Gastrocnemius medialis (tissue), 4 donors: Measurements from ENCODE around the gene GNB4. TPM values are rescaled to one million over a fixed set of nuclear protein-coding genes. Genes with fewer than 3 reads are reported as not detected.

Experiments used
- ATAC-seq, 2 donors: fragments of 150-250 bp; one replicate each; pipeline ENCODE4 v1.9.1; 2016
- DNase-seq, 2 donors: peaks; one replicate each; pipeline ENCODE4 v3.0.0-alpha.2; 2019
- H3K27ac ChIP-seq, 4 donors: fragments of 200-600 bp; sonication (generic); 1 replicate in 1 of 4; 2 replicates in 3 of 4; pipeline ENCODE4 v1.5.1; 2016 to 2018; ENCODE audit warnings: mild to moderate bottlenecking in 2 of 4, moderate library complexity in 1 of 4
- H3K27me3 ChIP-seq, 3 donors: fragments of 200-600 bp; sonication (generic) in 2 of 3; 1 replicate in 1 of 3; 2 replicates in 2 of 3; pipeline versions ENCODE4 v1.5.1 to v1.6.0; 2016 to 2019; ENCODE audit warnings: mild to moderate bottlenecking in 1 of 3, moderate library complexity in 1 of 3
- H3K36me3 ChIP-seq, 2 donors: fragments of 200-600 bp; sonication (generic) in 1 of 2; one replicate each; pipeline ENCODE4 v1.5.1; 2017 to 2018
- H3K4me1 ChIP-seq, 2 donors: fragments of 200-600 bp; sonication (generic) in 1 of 2; one replicate each; pipeline ENCODE4 v1.5.1; 2016 to 2017; ENCODE audit warnings: mild to moderate bottlenecking in 2 of 2
- H3K4me3 ChIP-seq, 4 donors: fragments of 200-600 bp; sonication (generic) in 3 of 4; 1 replicate in 1 of 4; 2 replicates in 3 of 4; pipeline ENCODE4 v1.5.1; 2016 to 2019; ENCODE audit warnings: mild to moderate bottlenecking in 2 of 4
- H3K9me3 ChIP-seq, 3 donors: fragments of 200-600 bp; sonication (generic) in 2 of 3; 1 replicate in 1 of 3; 2 replicates in 2 of 3; pipeline ENCODE4 v1.5.1; 2016 to 2019
- CTCF ChIP-seq, 5 experiments: fragments of 450-650 bp in 3 of 5; fragments of 200-600 bp in 2 of 5; sonication (generic) in 2 of 5; IDR thresholded peaks in 4 of 5; conservative IDR thresholded peaks in 1 of 5; 1 replicate in 4 of 5; 2 replicates in 1 of 5; pipeline ENCODE4 v1.5.1; 2016 to 2019; ENCODE audit warnings: antibody characterized with exemption in 5 of 5, mild to moderate bottlenecking in 3 of 5, moderate library complexity in 3 of 5
- POLR2A ChIP-seq, 2 donors: fragments of 450-650 bp; IDR thresholded peaks; one replicate each; pipeline ENCODE4 v1.6.1; 2017; ENCODE audit warnings: antibody characterized with exemption in 2 of 2, mild to moderate bottlenecking in 2 of 2, moderate library complexity in 2 of 2
- in situ Hi-C, 4 donors: fragments of 200-750 bp; cut with MboI; loops; one replicate each; pipeline versions ENCODE4 v1.15.0 to v1.8.0; 2017; ENCODE audit warnings: low sequenced_read_pairs in 4 of 4
- intact Hi-C: fragments of 100-400 bp; cut with DNase I; formaldehyde crosslinking; loops from one replicate; pipeline ENCODE4 v1.15.1; 2023; ENCODE audit warnings: low total_unique reads
- total RNA-seq, 4 donors: library from RNA; depleted of rRNA; stranded (reverse); fragments of >200 nt; gene quantifications; one replicate each; pipeline versions ENCODE4 v1.1.0 to v1.2.3, GENCODE V29; 2016

Gene GNB4
- total RNA-seq, 4 donors from 2014 or later, result 3.4 to 4.9 (median 3.7) TPM

DNA sequence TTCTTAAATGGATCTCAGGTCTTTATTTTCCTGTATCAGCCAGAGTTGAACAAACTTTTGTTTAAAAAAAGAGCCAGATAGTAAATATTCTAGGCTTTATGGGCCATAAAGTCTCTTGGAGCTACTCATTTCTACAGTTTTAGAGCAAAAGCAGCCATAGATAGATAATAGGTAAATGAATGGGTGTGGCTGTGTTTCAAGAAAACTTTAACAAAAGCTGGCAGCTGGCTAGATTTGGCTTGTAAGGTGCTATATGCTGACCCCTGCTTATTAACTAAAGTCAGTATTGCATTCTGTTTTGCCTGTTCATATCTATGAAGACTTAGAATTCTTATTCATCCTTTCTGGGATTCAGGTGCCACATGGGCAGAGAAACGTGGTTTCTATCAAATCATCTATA, 74.8 kb downstream of the GNB4 start:
- no peak overlapping the region for H3K4me3 ChIP-seq
- no peaks in the 10 kb centered on the region for H3K4me1 ChIP-seq
- no peaks in the 10 kb centered on the region for H3K9me3 ChIP-seq
- TF ChIP-seq CTCF (IDR thresholded peaks at IDR 0.05 in 4 of 5, conservative IDR thresholded peaks at IDR 0.05 in 1 of 5) (no peak), POLR2A (IDR thresholded peaks at IDR 0.05) (no peak)
- no peaks in the 10 kb centered on the region for H3K27me3 ChIP-seq
- H3K36me3 ChIP-seq, result peaks cover 0 to 65% of the 10 kb centered on the region in 2 donors
- no peak overlapping the region for H3K27ac ChIP-seq
- DNase-seq (no peak), ATAC-seq (no peak)
- intact Hi-C loops, result no loop called here
- in situ Hi-C loops, result no loop called here

DNA sequence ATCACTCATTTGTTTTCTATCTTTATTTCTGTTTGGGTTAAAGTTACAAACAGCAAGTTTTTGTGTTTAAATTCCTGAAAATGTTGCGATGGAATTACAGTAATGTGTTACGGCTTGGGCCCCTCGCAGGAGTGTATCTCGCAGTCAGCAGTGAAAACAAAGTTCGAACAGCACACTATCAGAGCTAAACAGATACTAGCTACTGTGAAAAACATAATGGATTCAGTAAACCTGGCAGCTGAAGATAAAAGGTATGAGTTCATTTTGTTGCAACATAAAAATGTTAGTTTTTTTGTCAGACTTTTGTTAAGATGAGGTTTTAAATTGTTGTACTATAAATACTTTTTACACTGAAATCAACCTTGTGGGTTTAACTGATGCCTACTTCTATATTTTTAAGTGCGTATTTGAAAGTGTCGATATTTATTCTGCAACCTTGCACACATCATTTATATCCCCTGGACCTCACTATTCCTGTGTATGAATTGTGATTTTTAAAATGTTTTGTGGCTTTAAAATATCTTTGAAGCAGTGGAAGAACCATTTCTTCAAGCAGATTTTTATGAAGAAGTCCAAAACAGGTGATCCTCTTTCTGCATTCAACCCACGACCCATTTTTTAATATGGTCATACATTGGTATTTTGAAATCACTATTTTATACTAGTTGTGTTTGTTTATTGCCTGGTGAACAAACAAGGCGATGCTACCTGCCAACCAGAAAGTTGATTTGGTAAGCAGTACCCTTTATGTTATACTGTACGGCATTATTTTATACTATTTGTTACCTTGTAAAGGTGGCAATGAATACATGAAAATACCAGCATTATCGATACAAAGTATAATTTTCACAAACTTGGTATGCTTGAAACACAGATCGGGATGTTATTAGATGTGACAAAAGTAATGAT, 75.9 kb downstream of the GNB4 start:
- intact Hi-C loops, result no loop called here

DNA sequence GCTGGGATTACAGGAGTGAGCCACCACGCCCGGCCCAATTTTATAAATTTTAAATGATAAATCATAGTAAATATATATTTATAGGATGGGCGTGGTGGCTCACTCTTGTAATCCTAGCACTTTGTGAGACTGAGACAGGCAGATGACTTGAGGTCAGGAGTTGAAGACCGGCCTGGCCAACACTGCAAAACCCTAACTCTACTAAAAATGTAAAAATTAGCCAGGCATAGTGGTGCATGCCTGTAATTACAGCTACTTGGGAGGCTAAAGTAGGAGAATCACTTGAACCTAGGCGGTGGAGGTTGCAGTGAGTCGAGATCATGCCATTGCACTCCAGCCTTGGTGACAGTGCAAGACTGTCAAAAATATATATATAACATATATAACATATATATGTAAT, 77.3 kb downstream of the GNB4 start:
- no peak for DNase-seq
- intact Hi-C loops (no loop called here), in situ Hi-C loops (no loop called here)
- H3K36me3 ChIP-seq, result peaks cover 0 to 70% of the 10 kb centered on the region in 2 donors
- no peak for TF ChIP-seq CTCF (IDR thresholded peaks at IDR 0.05 in 4 of 5, conservative IDR thresholded peaks at IDR 0.05 in 1 of 5)
- no peak for TF ChIP-seq POLR2A (IDR thresholded peaks at IDR 0.05)
- H3K9me3 ChIP-seq, result no peaks in the 10 kb centered on the region
- H3K27ac ChIP-seq, result no peak overlapping the region
- H3K4me3 ChIP-seq, result no peak overlapping the region
- no peaks in the 10 kb centered on the region for H3K4me1 ChIP-seq
- no peaks in the 10 kb centered on the region for H3K27me3 ChIP-seq
- ATAC-seq, result no peak

More for the DNA sequence above, 75.9 kb downstream of the GNB4 start:
- Histone ChIP-seq H3K9me3 (no peaks in the 10 kb centered on the region), H3K36me3 (peaks cover 0 to 70% of the 10 kb centered on the region in 2 donors), H3K4me3 (no peak overlapping the region), H3K27ac (no peak overlapping the region), H3K27me3 (no peaks in the 10 kb centered on the region), H3K4me1 (no peaks in the 10 kb centered on the region)
- DNase-seq, result no peak
- ATAC-seq, result no peak
- in situ Hi-C loops, result no loop called here
- TF ChIP-seq POLR2A (IDR thresholded peaks at IDR 0.05), result no peak
- no peak for TF ChIP-seq CTCF (IDR thresholded peaks at IDR 0.05 in 4 of 5, conservative IDR thresholded peaks at IDR 0.05 in 1 of 5)

DNA sequence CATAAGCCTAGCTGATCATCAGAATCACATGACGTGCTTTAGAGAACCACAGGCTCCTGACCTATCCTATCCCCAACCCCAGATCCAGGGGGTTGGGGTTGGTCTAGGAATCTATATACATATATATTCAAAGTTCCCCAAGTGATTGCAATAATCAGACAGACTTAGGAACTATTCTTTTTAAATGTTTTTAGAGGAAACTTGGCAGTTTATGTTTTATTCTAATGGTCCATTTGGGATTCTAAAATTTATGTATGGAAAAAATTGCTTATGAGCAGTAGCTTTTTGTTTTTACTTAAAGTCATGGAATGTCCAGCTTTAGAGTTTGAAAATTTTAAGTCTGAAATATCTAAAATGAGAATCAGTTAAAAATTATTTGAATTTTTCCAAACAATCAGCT, 81.6 kb downstream of the GNB4 start:
- H3K9me3 ChIP-seq, result no peaks in the 10 kb centered on the region
- peaks cover 0 to 65% of the 10 kb centered on the region in 2 donors for H3K36me3 ChIP-seq
- no peak overlapping the region for H3K4me3 ChIP-seq
- no peak for DNase-seq
- H3K4me1 ChIP-seq, result no peaks in the 10 kb centered on the region
- TF ChIP-seq CTCF (IDR thresholded peaks at IDR 0.05 in 4 of 5, conservative IDR thresholded peaks at IDR 0.05 in 1 of 5) (no peak), POLR2A (IDR thresholded peaks at IDR 0.05) (no peak)
- no peak overlapping the region for H3K27ac ChIP-seq
- H3K27me3 ChIP-seq, result no peaks in the 10 kb centered on the region
- no peak for ATAC-seq
- in situ Hi-C loops, result no loop called here
- intact Hi-C loops, result no loop called here
